Measurements from ENCODE around the gene C11orf58.

- TF ChIP-seq, protein P1, sequence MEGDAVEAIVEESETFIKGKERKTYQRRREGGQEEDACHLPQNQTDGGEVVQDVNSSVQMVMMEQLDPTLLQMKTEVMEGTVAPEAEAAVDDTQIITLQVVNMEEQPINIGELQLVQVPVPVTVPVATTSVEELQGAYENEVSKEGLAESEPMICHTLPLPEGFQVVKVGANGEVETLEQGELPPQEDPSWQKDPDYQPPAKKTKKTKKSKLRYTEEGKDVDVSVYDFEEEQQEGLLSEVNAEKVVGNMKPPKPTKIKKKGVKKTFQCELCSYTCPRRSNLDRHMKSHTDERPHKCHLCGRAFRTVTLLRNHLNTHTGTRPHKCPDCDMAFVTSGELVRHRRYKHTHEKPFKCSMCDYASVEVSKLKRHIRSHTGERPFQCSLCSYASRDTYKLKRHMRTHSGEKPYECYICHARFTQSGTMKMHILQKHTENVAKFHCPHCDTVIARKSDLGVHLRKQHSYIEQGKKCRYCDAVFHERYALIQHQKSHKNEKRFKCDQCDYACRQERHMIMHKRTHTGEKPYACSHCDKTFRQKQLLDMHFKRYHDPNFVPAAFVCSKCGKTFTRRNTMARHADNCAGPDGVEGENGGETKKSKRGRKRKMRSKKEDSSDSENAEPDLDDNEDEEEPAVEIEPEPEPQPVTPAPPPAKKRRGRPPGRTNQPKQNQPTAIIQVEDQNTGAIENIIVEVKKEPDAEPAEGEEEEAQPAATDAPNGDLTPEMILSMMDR (IDR thresholded peaks at IDR 0.05; ENCODE audit: poor library complexity): no peak
- TF ChIP-seq EZH2 (IDR thresholded peaks at IDR 0.05; ENCODE audit: borderline replicate concordance) (no peak), EZH2phosphoT487 (IDR thresholded peaks at IDR 0.05; ENCODE audit: low read depth, severe bottlenecking, unreplicated experiment) (no peak)
These were observed 20.1 kb downstream of the C11orf58 start for GRCh38 chr11:16758382-16759024.

Measured in hepatocyte (in vitro differentiated cells).